Esophagus muscularis mucosa (tissue), 4 donors: ENCODE measurements around the gene PIGL. TPM values are rescaled to one million over a fixed set of nuclear protein-coding genes. Genes with fewer than 3 reads are reported as not detected.

Source experiments
- DNase-seq: peaks from one replicate; pipeline ENCODE4 v3.0.0-alpha.2; 2017; ENCODE audit errors: extremely low spot score
- H3K27ac ChIP-seq, 4 donors: fragments of 200-600 bp; sonication (generic); replicated peaks in 1 of 4; 1 replicate in 3 of 4; 2 replicates in 1 of 4; pipeline ENCODE4 v1.5.1; 2016 to 2019; ENCODE audit warnings: mild to moderate bottlenecking in 1 of 4
- H3K27me3 ChIP-seq, 4 donors: fragments of 200-600 bp; sonication (generic); one replicate each; pipeline versions ENCODE4 v1.5.1 to v1.6.0; 2016 to 2019
- H3K36me3 ChIP-seq, 4 donors: fragments of 200-600 bp; sonication (generic); one replicate each; pipeline ENCODE4 v1.5.1; 2016 to 2019
- H3K4me1 ChIP-seq, 4 donors: fragments of 200-600 bp; sonication (generic); one replicate each; pipeline ENCODE4 v1.5.1; 2016 to 2019
- H3K4me3 ChIP-seq, 4 donors: fragments of 200-600 bp; sonication (generic); 1 replicate in 2 of 4; 2 replicates in 2 of 4; pipeline ENCODE4 v1.5.1; 2016 to 2019; ENCODE audit warnings: mild to moderate bottlenecking in 4 of 4, moderate library complexity in 1 of 4
- H3K9me3 ChIP-seq, 4 donors: fragments of 200-600 bp; sonication (generic); 1 replicate in 3 of 4; 2 replicates in 1 of 4; pipeline ENCODE4 v1.5.1; 2016 to 2019
- CTCF ChIP-seq, 3 experiments: fragments of 200-600 bp in 2 of 3; fragments of 450-650 bp in 1 of 3; sonication (generic) in 2 of 3; IDR thresholded peaks; one replicate each; pipeline ENCODE4 v1.5.1; 2017 to 2019; ENCODE audit warnings: antibody characterized with exemption in 3 of 3, mild to moderate bottlenecking in 2 of 3, moderate library complexity in 1 of 3
- EP300 ChIP-seq: sonication (generic); formaldehyde crosslinking; IDR thresholded peaks from one replicate; pipeline ENCODE4 v1.6.1; 2017; ENCODE audit warnings: antibody characterized with exemption
- POLR2A ChIP-seq: fragments of 450-650 bp; IDR thresholded peaks from one replicate; pipeline ENCODE4 v1.6.1; 2017; ENCODE audit warnings: antibody characterized with exemption, moderate library complexity, mild to moderate bottlenecking, low read depth
- POLR2AphosphoS5 ChIP-seq, 2 donors: sonication (generic); formaldehyde crosslinking; IDR thresholded peaks; one replicate each; pipeline ENCODE4 v1.6.1; 2017; ENCODE audit warnings: antibody characterized with exemption in 2 of 2
- WGBS: methylation state at CpG from one replicate; pipeline ENCODE4 v1.1.5; 2018; 5-methylcytosine and 5-hydroxymethylcytosine counted together
- intact Hi-C: fragments of 100-400 bp; cut with DNase I; formaldehyde crosslinking; loops from one replicate; pipeline ENCODE4 v1.15.1; 2023
- total RNA-seq, 4 donors: library from RNA; depleted of rRNA; stranded (reverse); fragments of >200 nt; gene quantifications; one replicate each; pipeline versions ENCODE4 v1.1.0 to v1.2.1, GENCODE V29; 2016

The PIGL gene
- total RNA-seq, 4 donors from 2014 or later = 10.0 to 21.7 (median 16.5) TPM

- 12% methylated on average over 25 of the region's 26 CpGs for WGBS
- peak overlapping the region; percentile 84 to 92 (median 90) for H3K27ac ChIP-seq
- DNase-seq = peak; percentile 97
- no peaks in the 10 kb centered on the region for H3K9me3 ChIP-seq
- no peaks in the 10 kb centered on the region for H3K27me3 ChIP-seq
- H3K36me3 ChIP-seq = peaks cover 0 to 3% (median 0%) of the 10 kb centered on the region in 4 donors
- peak overlapping the region; percentile 32 to 41 (median 36) for H3K4me3 ChIP-seq
- peaks cover 26 to 39% (median 37%) of the 10 kb centered on the region in 4 donors for H3K4me1 ChIP-seq
- intact Hi-C loops = loop anchor here (2.0 to 5.0 kb wide), 2 partner anchors 66 to 69 kb away; partner anchors contain the start of genes CENPV and PIGL
- TF ChIP-seq POLR2AphosphoS5 (IDR thresholded peaks at IDR 0.05) (peak; percentile 79 to 80), CTCF (IDR thresholded peaks at IDR 0.05) (no peak)
Measured at GRCh38 chr17:16286009-16286946, 69.3 kb downstream of the PIGL start.

DNA sequence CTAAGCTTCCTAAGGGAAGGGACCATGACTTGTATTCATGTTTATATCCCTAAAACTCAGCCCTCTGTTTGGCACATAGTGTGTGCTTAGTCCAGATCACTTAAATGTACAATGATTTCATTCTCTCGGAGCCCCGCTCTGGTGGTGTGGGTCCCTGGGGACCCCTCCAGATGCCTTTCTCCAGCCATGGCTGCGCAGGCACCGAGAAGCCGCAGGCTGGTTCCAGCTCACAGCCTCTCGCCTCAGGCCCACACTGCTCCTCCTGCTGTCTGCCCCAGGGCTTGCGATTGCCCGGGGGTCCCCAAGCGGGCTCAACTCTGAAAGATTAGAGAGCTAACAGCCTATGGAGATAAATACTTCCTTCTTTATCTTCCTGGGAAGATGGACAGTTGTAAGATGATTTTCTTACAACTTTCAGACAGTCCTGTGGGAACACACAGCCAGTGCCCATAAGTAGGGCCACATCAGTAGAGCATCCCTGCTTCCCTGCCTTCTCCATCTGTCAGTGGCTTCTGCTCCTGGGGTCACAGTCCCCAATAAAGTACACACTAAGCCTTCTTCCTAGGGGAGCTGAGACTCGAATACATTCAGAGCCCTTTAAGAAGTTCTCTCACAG lies 70.0 kb downstream of the PIGL start:
- intact Hi-C loops = loop anchor here (2.0 to 5.0 kb wide), 2 partner anchors 65 to 70 kb away; partner anchors contain the start of genes CENPV and PIGL
- Histone ChIP-seq H3K36me3 (peaks cover 0 to 3% (median 0%) of the 10 kb centered on the region in 4 donors), H3K27ac (peak overlapping the region; percentile 84 to 92 (median 90)), H3K4me3 (peak overlapping the region in 2 of 4 donors; percentile 36 to 41), H3K4me1 (peaks cover 26 to 39% (median 37%) of the 10 kb centered on the region in 4 donors), H3K9me3 (no peaks in the 10 kb centered on the region), H3K27me3 (no peaks in the 10 kb centered on the region)
- no peak for DNase-seq
- WGBS = 75% methylated on average over 10 of the region's 10 CpGs
- TF ChIP-seq POLR2A (no peak), POLR2AphosphoS5 (IDR thresholded peaks at IDR 0.05) (no peak), CTCF (IDR thresholded peaks at IDR 0.05) (no peak)

- intact Hi-C loops = loop anchor here (2.0 to 5.0 kb wide), 2 partner anchors 65 to 71 kb away; partner anchors contain the start of genes CENPV and PIGL
- TF ChIP-seq CTCF (IDR thresholded peaks at IDR 0.05) (no peak), POLR2AphosphoS5 (IDR thresholded peaks at IDR 0.05) (peak in 1 of 2 donors; percentile 11), POLR2A (no peak), EP300 (no peak)
- Histone ChIP-seq H3K27ac (peak overlapping the region; percentile 84 to 92 (median 90)), H3K4me1 (peaks cover 26 to 39% (median 37%) of the 10 kb centered on the region in 4 donors), H3K9me3 (no peaks in the 10 kb centered on the region), H3K27me3 (no peaks in the 10 kb centered on the region), H3K36me3 (peaks cover 0 to 3% (median 0%) of the 10 kb centered on the region in 4 donors), H3K4me3 (no peak overlapping the region)
- DNase-seq = no peak
- WGBS = 27% methylated on average over 6 of the region's 6 CpGs
Measured at GRCh38 chr17:16287563-16288027, 70.6 kb downstream of the PIGL start.

DNA sequence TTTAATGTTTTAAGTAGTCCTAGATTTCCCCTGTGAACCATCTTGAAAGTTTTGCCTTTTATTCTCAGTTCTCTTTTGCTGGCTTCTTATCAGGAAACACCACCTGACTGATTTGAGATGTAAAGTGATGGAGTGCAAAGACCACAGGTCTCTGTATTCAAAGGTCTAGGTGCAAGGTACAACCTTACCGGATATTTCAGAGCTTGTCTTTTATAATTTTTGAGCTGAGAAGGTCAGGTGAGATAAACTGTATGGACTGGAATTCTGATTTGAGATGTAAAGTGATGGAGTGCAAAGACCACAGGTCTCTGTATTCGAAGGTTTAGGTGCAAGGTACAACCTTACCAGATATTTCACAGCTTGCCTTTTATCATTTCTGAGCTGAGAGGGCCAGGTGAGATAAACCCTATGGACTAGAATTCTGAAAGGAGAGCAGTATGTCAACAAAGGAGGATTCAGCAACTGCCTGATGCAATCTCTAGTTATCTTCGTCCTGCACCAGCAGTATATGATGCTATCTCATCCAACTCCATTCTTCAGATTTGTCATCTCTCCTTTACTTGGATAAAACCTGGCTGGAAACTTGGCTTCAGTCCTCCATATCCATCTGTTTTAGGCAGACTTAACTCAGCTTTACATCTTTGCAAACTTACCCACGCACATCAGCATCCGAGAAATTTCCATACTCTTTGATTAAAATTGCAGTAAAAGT lies 72.0 kb downstream of the PIGL start:
- Histone ChIP-seq H3K4me3 (no peak overlapping the region), H3K9me3 (no peaks in the 10 kb centered on the region), H3K4me1 (peaks cover 26 to 39% (median 37%) of the 10 kb centered on the region in 4 donors), H3K27me3 (no peaks in the 10 kb centered on the region), H3K27ac (no peak overlapping the region), H3K36me3 (peaks cover 0 to 1% (median 0%) of the 10 kb centered on the region in 4 donors)
- WGBS = 74% methylated on average over 5 of the region's 5 CpGs
- TF ChIP-seq POLR2A = no peak
- DNase-seq = no peak
- intact Hi-C loops = loop anchor here (5.0 kb wide), 1 partner anchor 63 kb away; the partner anchor contains the start of gene CENPV
